BLaER1 treated with 17β-estradiol and CSF1 and Interleukin-3, amounts not matched to agents 10 nM and 100 nM (cell line): ENCODE data around the gene UVRAG.

Experiments
- H3K27ac ChIP-seq, 11 experiments: shearing (Covaris generic); formaldehyde crosslinking; 2 replicates each; pipeline ENCODE4 v1.8.1; 2022
- H3K27me3 ChIP-seq, 11 experiments: shearing (Covaris generic); formaldehyde crosslinking; 2 replicates each; pipeline ENCODE4 v1.8.1; 2022
- H3K36me3 ChIP-seq, 11 experiments: shearing (Covaris generic); formaldehyde crosslinking; 2 replicates each; pipeline ENCODE4 v1.8.1; 2022
- H3K4me1 ChIP-seq, 10 experiments: shearing (Covaris generic); formaldehyde crosslinking; 2 replicates each; pipeline ENCODE4 v1.8.1; 2022
- H3K4me2 ChIP-seq, 11 experiments: shearing (Covaris generic); formaldehyde crosslinking; 2 replicates each; pipeline ENCODE4 v1.8.1; 2022
- H3K4me3 ChIP-seq, 10 experiments: shearing (Covaris generic); formaldehyde crosslinking; 2 replicates each; pipeline ENCODE4 v1.8.1; 2022
- H3K9ac ChIP-seq, 11 experiments: shearing (Covaris generic); formaldehyde crosslinking; 2 replicates each; pipeline ENCODE4 v1.8.1; 2022
- H3K9me3 ChIP-seq, 11 experiments: shearing (Covaris generic); formaldehyde crosslinking; replicated peaks in 1 of 11; 2 replicates each; pipeline ENCODE4 v1.8.1; 2022
- H4K20me1 ChIP-seq, 11 experiments: shearing (Covaris generic); formaldehyde crosslinking; 2 replicates each; pipeline ENCODE4 v1.8.1; 2022
- Cebpa-rat ChIP-seq, 11 experiments: shearing (Covaris generic); IDR thresholded peaks; 2 replicates each; pipeline ENCODE4 v1.8.1; 2022

The UVRAG gene

GRCh38 chr11:75836417-75836816 is 21.4 kb downstream of the UVRAG start:
- Histone ChIP-seq H3K4me3 (no peak overlapping the region), H3K36me3 (peaks cover 10 to 49% (median 29%) of the 10 kb centered on the region in 11 experiments; a peak in 19 of 22 replicates), H3K9ac (no peak overlapping the region), H3K4me2 (peak overlapping the region in 5 of 11 experiments; percentile 2 to 53 (median 12); a peak in 5 of 22 replicates), H4K20me1 (peaks cover 0 to 77% (median 10%) of the 10 kb centered on the region in 11 experiments; a peak in 10 of 22 replicates), H3K27me3 (no peaks in the 10 kb centered on the region), H3K9me3 (peaks cover 0 to 22% (median 15%) of the 10 kb centered on the region in 11 experiments; a peak in 12 of 22 replicates), H3K4me1 (peaks cover 5 to 25% (median 13%) of the 10 kb centered on the region in 10 experiments; a peak in 15 of 20 replicates), H3K27ac (no peak overlapping the region)
- TF ChIP-seq Cebpa-rat (IDR thresholded peaks at IDR 0.05): no peak

DNA sequence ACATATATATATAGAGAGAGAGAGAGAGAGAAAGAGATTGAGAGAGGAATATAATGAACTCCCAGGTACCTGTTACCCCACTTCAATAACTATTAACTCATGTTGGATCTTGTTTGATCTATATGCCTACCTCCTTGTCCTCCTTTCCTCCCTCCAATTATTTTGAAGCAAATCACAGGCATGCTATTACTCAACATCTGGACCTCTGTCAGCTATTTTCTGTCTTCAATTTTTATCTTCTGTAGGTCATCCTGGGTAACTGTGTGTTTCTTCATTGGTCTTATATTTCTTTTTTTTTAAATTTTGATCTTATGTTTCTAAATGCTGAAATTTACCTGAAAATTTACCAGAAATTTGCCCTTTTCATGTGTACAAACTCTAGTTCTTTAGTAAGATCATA is 24.8 kb downstream of the UVRAG start:
- Histone ChIP-seq H4K20me1 (peaks cover 0 to 61% (median 10%) of the 10 kb centered on the region in 11 experiments; a peak in 10 of 22 replicates), H3K9me3 (peaks cover 0 to 13% (median 4%) of the 10 kb centered on the region in 11 experiments; a peak in 9 of 22 replicates), H3K27me3 (no peaks in the 10 kb centered on the region), H3K9ac (no peak overlapping the region), H3K4me1 (peaks cover 4 to 25% (median 8%) of the 10 kb centered on the region in 10 experiments; a peak in 15 of 20 replicates), H3K4me3 (no peak overlapping the region), H3K4me2 (no peak overlapping the region), H3K36me3 (peaks cover 6 to 27% (median 13%) of the 10 kb centered on the region in 11 experiments; a peak in 17 of 22 replicates), H3K27ac (no peak overlapping the region)
- TF ChIP-seq Cebpa-rat (IDR thresholded peaks at IDR 0.05): no peak

- no peak overlapping the region for H3K27ac ChIP-seq
- H3K9ac ChIP-seq: no peak overlapping the region
Measured at GRCh38 chr11:75840522-75840921, 25.5 kb downstream of the UVRAG start.

DNA sequence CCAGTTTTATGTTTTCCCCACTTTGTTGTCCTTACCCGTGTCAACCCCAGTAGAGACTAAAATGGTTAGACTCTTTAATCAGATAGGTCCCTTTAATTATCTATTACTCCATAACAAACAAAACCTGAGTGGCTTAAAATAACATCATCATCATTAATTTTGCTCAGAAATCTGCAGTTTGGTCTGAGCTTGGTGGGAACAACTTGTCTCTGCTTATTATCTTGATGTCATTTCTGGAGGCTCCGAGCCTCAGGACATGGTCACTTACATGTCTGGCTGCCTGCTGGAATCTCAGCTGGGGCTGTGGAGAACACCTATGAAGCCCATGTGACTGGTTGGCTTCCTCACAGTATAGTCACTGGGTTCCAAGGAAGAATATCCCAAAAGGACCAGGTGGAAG is 26.7 kb downstream of the UVRAG start:
- Histone ChIP-seq H3K4me1 (peaks cover 0 to 12% (median 0%) of the 10 kb centered on the region in 10 experiments; a peak in 7 of 20 replicates), H3K9me3 (peaks cover 0 to 22% (median 5%) of the 10 kb centered on the region in 11 experiments; a peak in 13 of 22 replicates), H3K4me3 (no peak overlapping the region), H3K27ac (no peak overlapping the region), H3K4me2 (no peak overlapping the region), H3K9ac (no peak overlapping the region), H3K36me3 (peaks cover 6 to 35% (median 14%) of the 10 kb centered on the region in 11 experiments; a peak in 19 of 22 replicates), H3K27me3 (no peaks in the 10 kb centered on the region), H4K20me1 (peaks cover 0 to 49% (median 4%) of the 10 kb centered on the region in 11 experiments; a peak in 10 of 22 replicates)
- no peak for TF ChIP-seq Cebpa-rat (IDR thresholded peaks at IDR 0.05)

More at GRCh38 chr11:75840522-75840921, 25.5 kb downstream of the UVRAG start:
- no peak overlapping the region for H3K4me3 ChIP-seq
- peaks cover 0 to 24% (median 7%) of the 10 kb centered on the region in 10 experiments; a peak in 13 of 20 replicates for H3K4me1 ChIP-seq
- TF ChIP-seq Cebpa-rat (IDR thresholded peaks at IDR 0.05): no peak
- H3K27me3 ChIP-seq: no peaks in the 10 kb centered on the region
- H4K20me1 ChIP-seq: peaks cover 0 to 58% (median 10%) of the 10 kb centered on the region in 11 experiments; a peak in 10 of 22 replicates
- H3K36me3 ChIP-seq: peaks cover 6 to 32% (median 13%) of the 10 kb centered on the region in 11 experiments; a peak in 17 of 22 replicates
- no peak overlapping the region for H3K4me2 ChIP-seq
- H3K9me3 ChIP-seq: peaks cover 0 to 20% (median 5%) of the 10 kb centered on the region in 11 experiments; a peak in 12 of 22 replicates

DNA sequence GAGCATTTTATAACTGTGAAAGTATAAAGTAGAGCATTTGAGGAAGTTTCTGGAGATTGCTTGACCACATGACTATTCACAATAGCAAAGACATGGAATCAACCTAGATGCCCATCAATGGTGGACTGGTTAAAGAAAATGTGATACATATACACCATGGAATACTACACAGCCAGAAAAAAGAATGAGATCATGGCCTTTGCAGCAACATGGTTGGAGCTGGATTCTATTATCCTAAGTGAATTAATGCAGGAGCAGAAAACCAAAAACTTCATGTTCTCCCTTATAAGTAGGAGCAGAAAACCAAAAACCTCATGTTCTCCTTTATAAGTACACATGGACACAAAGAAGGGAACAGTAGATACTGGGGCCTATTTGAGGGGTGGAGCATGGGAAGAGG is 30.3 kb downstream of the UVRAG start:
- TF ChIP-seq Cebpa-rat (IDR thresholded peaks at IDR 0.05): no peak
- Histone ChIP-seq H3K27ac (no peak overlapping the region), H3K36me3 (peaks cover 0 to 29% (median 15%) of the 10 kb centered on the region in 11 experiments; a peak in 13 of 22 replicates), H4K20me1 (peaks cover 4 to 39% (median 8%) of the 10 kb centered on the region in 11 experiments; a peak in 10 of 22 replicates), H3K4me3 (no peak overlapping the region), H3K9me3 (peaks cover 0 to 30% (median 8%) of the 10 kb centered on the region in 11 experiments; a peak in 13 of 22 replicates), H3K9ac (no peak overlapping the region), H3K4me2 (no peak overlapping the region), H3K27me3 (no peaks in the 10 kb centered on the region), H3K4me1 (peaks cover 0 to 9% (median 6%) of the 10 kb centered on the region in 10 experiments; a peak in 16 of 20 replicates)

GRCh38 chr11:75849894-75850293 is 34.9 kb downstream of the UVRAG start:
- Histone ChIP-seq H3K4me1 (peaks cover 0 to 18% (median 14%) of the 10 kb centered on the region in 10 experiments; a peak in 16 of 20 replicates), H3K36me3 (peaks cover 26 to 53% (median 34%) of the 10 kb centered on the region in 11 experiments), H3K4me2 (peak overlapping the region in 4 of 11 experiments; percentile 1 to 49 (median 24); a peak in 2 of 22 replicates), H3K4me3 (no peak overlapping the region), H3K9ac (no peak overlapping the region), H3K27ac (no peak overlapping the region), H4K20me1 (peaks cover 4 to 38% (median 17%) of the 10 kb centered on the region in 11 experiments; a peak in 10 of 22 replicates), H3K9me3 (peaks cover 0 to 23% (median 6%) of the 10 kb centered on the region in 11 experiments; a peak in 11 of 22 replicates), H3K27me3 (no peaks in the 10 kb centered on the region)
- no peak for TF ChIP-seq Cebpa-rat (IDR thresholded peaks at IDR 0.05)

- peaks cover 4 to 34% (median 17%) of the 10 kb centered on the region in 11 experiments; a peak in 10 of 22 replicates for H4K20me1 ChIP-seq
- TF ChIP-seq Cebpa-rat (IDR thresholded peaks at IDR 0.05): no peak
- peaks cover 0 to 16% (median 0%) of the 10 kb centered on the region in 11 experiments; a peak in 2 of 22 replicates for H3K9me3 ChIP-seq
- H3K36me3 ChIP-seq: peaks cover 26 to 53% (median 37%) of the 10 kb centered on the region in 11 experiments
- H3K4me3 ChIP-seq: no peak overlapping the region
- H3K27me3 ChIP-seq: no peaks in the 10 kb centered on the region
- peaks cover 0 to 18% (median 14%) of the 10 kb centered on the region in 10 experiments; a peak in 16 of 20 replicates for H3K4me1 ChIP-seq
- no peak overlapping the region for H3K27ac ChIP-seq
- peak overlapping the region in 2 of 11 experiments; percentile 16 to 49; a peak in 4 of 22 replicates for H3K4me2 ChIP-seq
- H3K9ac ChIP-seq: no peak overlapping the region
Measured at GRCh38 chr11:75850787-75851186, 35.8 kb downstream of the UVRAG start.

DNA sequence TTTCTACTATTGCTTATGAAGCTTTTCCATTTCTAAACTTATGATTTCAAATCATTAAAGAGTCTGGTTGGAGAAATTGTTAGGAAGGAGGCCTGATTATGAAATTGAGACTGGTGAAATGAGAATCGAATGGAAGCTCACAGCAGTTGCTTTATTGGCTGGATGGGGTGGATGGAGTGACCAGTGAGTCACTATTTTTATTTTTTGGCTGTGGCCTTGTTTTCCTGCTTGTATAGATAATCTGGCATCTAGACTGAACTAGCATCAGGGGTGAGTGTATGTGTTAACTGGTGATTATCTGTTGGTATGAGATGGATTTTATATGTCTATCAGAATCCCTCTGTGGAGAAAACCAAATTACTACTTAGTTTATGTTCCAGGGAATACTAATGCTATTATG is 36.2 kb downstream of the UVRAG start:
- no peaks in the 10 kb centered on the region for H3K27me3 ChIP-seq
- peaks cover 0 to 18% (median 14%) of the 10 kb centered on the region in 10 experiments; a peak in 16 of 20 replicates for H3K4me1 ChIP-seq
- peaks cover 26 to 57% (median 41%) of the 10 kb centered on the region in 11 experiments for H3K36me3 ChIP-seq
- peaks cover 0 to 16% (median 0%) of the 10 kb centered on the region in 11 experiments; a peak in 2 of 22 replicates for H3K9me3 ChIP-seq
- H3K4me2 ChIP-seq: peak overlapping the region in 1 of 11 experiments; percentile 49; a peak in 3 of 22 replicates
- H3K9ac ChIP-seq: no peak overlapping the region
- no peak for TF ChIP-seq Cebpa-rat (IDR thresholded peaks at IDR 0.05)
- H3K27ac ChIP-seq: no peak overlapping the region
- peaks cover 4 to 34% (median 17%) of the 10 kb centered on the region in 11 experiments; a peak in 10 of 22 replicates for H4K20me1 ChIP-seq
- no peak overlapping the region for H3K4me3 ChIP-seq
